Activated gamma-delta T cell treated with Interleukin-2 at 50 U/mL for 16 hours (primary cell): ENCODE data around the gene OR2T35.
"Not testable (repeated sequence)": the region's sequence is repeated elsewhere in the genome, so short reads cannot be mapped to it uniquely, and the experiment has no call there.

Experiments
- DNase-seq: peaks from one replicate; pipeline ENCODE4 v3.0.0-alpha.2; 2020

OR2T35 gene

GRCh38 chr1:248645178-248645577 is at the start of gene OR2T35:
Gene OR2T35, minus strand, starts transcription at chr1:248645278. Its CDS starts 6,020 bp downstream, at chr1:248639258.
- DNase-seq = not testable (repeated sequence)

- DNase-seq = no peak
Observed at GRCh38 chr1:248691567-248692155, 46.6 kb upstream of the OR2T35 start.

- no peak for DNase-seq
Observed at GRCh38 chr1:248688527-248689298, 43.6 kb upstream of the OR2T35 start.

GRCh38 chr1:248686815-248687214 is 41.7 kb upstream of the OR2T35 start:
- DNase-seq = no peak

GRCh38 chr1:248681651-248682050 is 36.6 kb upstream of the OR2T35 start:
- DNase-seq = no peak

GRCh38 chr1:248670003-248670402 is 24.9 kb upstream of the OR2T35 start:
- DNase-seq = no peak

GRCh38 chr1:248663453-248664328 is 18.6 kb upstream of the OR2T35 start:
- not testable (repeated sequence) for DNase-seq

GRCh38 chr1:248656797-248657196 is 11.7 kb upstream of the OR2T35 start:
- not testable (repeated sequence) for DNase-seq

GRCh38 chr1:248655354-248655753 is 10.3 kb upstream of the OR2T35 start, which contains the start of gene OR2T27:
Gene OR2T27, minus strand, starts transcription at chr1:248655528. Its CDS starts 4,644 bp downstream, at chr1:248650884.
- not testable (repeated sequence) for DNase-seq

GRCh38 chr1:248648770-248649536 is 3.9 kb upstream of the OR2T35 start:
- DNase-seq = not testable (repeated sequence)

GRCh38 chr1:248642971-248643651 is 2.0 kb downstream of the OR2T35 start:
- not testable (repeated sequence) for DNase-seq

- not testable (repeated sequence) for DNase-seq
Observed at GRCh38 chr1:248641583-248641982, 3.5 kb downstream of the OR2T35 start.

GRCh38 chr1:248640906-248641305 is 4.2 kb downstream of the OR2T35 start:
- DNase-seq = not testable (repeated sequence)

- DNase-seq = not testable (repeated sequence)
Observed at GRCh38 chr1:248639652-248640051, 5.4 kb downstream of the OR2T35 start.

- not testable (repeated sequence) for DNase-seq
Observed at GRCh38 chr1:248636612-248637011, 8.5 kb downstream of the OR2T35 start.

- DNase-seq = not testable (repeated sequence)
Observed at GRCh38 chr1:248634991-248635390, 10.1 kb downstream of the OR2T35 start, which contains the start of gene OR2T11. Gene OR2T11, minus strand, starts transcription at chr1:248635091. Its CDS starts 7,963 bp downstream, at chr1:248627128.

- no peak for DNase-seq
Observed at GRCh38 chr1:248631354-248632008, 13.6 kb downstream of the OR2T35 start.

GRCh38 chr1:248630551-248630950 is 14.5 kb downstream of the OR2T35 start:
- DNase-seq = no peak

- no peak for DNase-seq
Observed at GRCh38 chr1:248627971-248628844, 16.9 kb downstream of the OR2T35 start.

- DNase-seq = no peak
Observed at GRCh38 chr1:248625971-248626370, 19.1 kb downstream of the OR2T35 start.
